Lower lobe of right lung (tissue), 2 donors: ENCODE results near the gene STK32C. TPM values are rescaled to one million over a fixed set of nuclear protein-coding genes. Genes with fewer than 3 reads are reported as not detected.

Experiments
- ATAC-seq, 2 donors: fragments of 200-7000 bp; cut with Tn5 transposase; one replicate each; pipeline ENCODE4 v1.9.1; 2020 to 2022; ENCODE audit warnings: mild to moderate bottlenecking in 2 of 2, moderate library complexity in 2 of 2
- DNase-seq: peaks from one replicate; pipeline ENCODE4 v3.0.0-alpha.2; 2020
- H3K27ac ChIP-seq: fragments of 200-600 bp; one replicate; pipeline ENCODE4 v1.8.0; 2022
- H3K27me3 ChIP-seq: fragments of 200-600 bp; one replicate; pipeline ENCODE4 v1.8.0; 2022; ENCODE audit warnings: low read depth
- H3K36me3 ChIP-seq: fragments of 200-600 bp; one replicate; pipeline ENCODE4 v1.8.0; 2022; ENCODE audit warnings: mild to moderate bottlenecking
- H3K4me1 ChIP-seq: fragments of 200-600 bp; one replicate; pipeline ENCODE4 v1.8.0; 2022
- H3K4me3 ChIP-seq: fragments of 200-600 bp; one replicate; pipeline ENCODE4 v1.8.0; 2022; ENCODE audit warnings: mild to moderate bottlenecking
- H3K9me3 ChIP-seq: fragments of 200-600 bp; one replicate; pipeline ENCODE4 v1.8.0; 2022
- CTCF ChIP-seq: fragments of 200-600 bp; IDR thresholded peaks from one replicate; pipeline ENCODE4 v1.8.0; 2022; ENCODE audit warnings: antibody characterized with exemption, mild to moderate bottlenecking
- intact Hi-C: fragments of 100-400 bp; cut with DNase I; formaldehyde crosslinking; loops from one replicate; pipeline ENCODE4 v1.11.0; 2022
- total RNA-seq: library from RNA; stranded (reverse); fragmentation: NEBNext Ultra II Directional; extraction: Animal tissue kit (Norgen Biotek cat#: 25700); gene quantifications from one replicate; pipeline ENCODE4 v1.2.1, GENCODE V29; 2021
- donor health status: DM: no; HTN: yes; CAD: no; lungs with severe emphysema.

Gene STK32C
- total RNA-seq, 1 donor from 2014 or later: 14.1 TPM

GRCh38 chr10:132349766-132350165 is 42.0 kb upstream of the STK32C start:
- no peak for ATAC-seq
- no peak for TF ChIP-seq CTCF

GRCh38 chr10:132347931-132348267 is 40.1 kb upstream of the STK32C start:
- DNase-seq (no peak), ATAC-seq (no peak)
- Histone ChIP-seq H3K27ac (no peak overlapping the region), H3K9me3 (no peaks in the 10 kb centered on the region), H3K36me3 (peaks cover 35% of the 10 kb centered on the region), H3K4me1 (no peaks in the 10 kb centered on the region), H3K27me3 (no peaks in the 10 kb centered on the region), H3K4me3 (no peak overlapping the region)
- intact Hi-C loops: loop anchor here (10.0 kb wide), 1 partner anchor 123 kb away; no protein-coding TSS in a partner anchor
- no peak for TF ChIP-seq CTCF

More at GRCh38 chr10:132349766-132350165, 42.0 kb upstream of the STK32C start:
- H3K27ac ChIP-seq: no peak overlapping the region
- H3K27me3 ChIP-seq: no peaks in the 10 kb centered on the region
- H3K9me3 ChIP-seq: no peaks in the 10 kb centered on the region
- peaks cover 27% of the 10 kb centered on the region for H3K36me3 ChIP-seq
- DNase-seq: peak; percentile 33
- H3K4me1 ChIP-seq: no peaks in the 10 kb centered on the region
- intact Hi-C loops: loop anchor here (10.0 kb wide), 1 partner anchor 125 kb away; no protein-coding TSS in a partner anchor
- H3K4me3 ChIP-seq: no peak overlapping the region

GRCh38 chr10:132347211-132347930 is 39.6 kb upstream of the STK32C start:
- no peak for TF ChIP-seq CTCF
- no peaks in the 10 kb centered on the region for H3K27me3 ChIP-seq
- ATAC-seq: peak in 1 of 2 donors; percentile 29
- DNase-seq: no peak
- intact Hi-C loops: loop anchor here (10.0 kb wide), 1 partner anchor 123 kb away; no protein-coding TSS in a partner anchor
- no peak overlapping the region for H3K27ac ChIP-seq
- H3K9me3 ChIP-seq: no peaks in the 10 kb centered on the region
- H3K36me3 ChIP-seq: peaks cover 35% of the 10 kb centered on the region
- H3K4me3 ChIP-seq: no peak overlapping the region
- H3K4me1 ChIP-seq: no peaks in the 10 kb centered on the region

GRCh38 chr10:132346806-132347205 is 39.1 kb upstream of the STK32C start:
- no peak for TF ChIP-seq CTCF
- ATAC-seq (no peak), DNase-seq (no peak)
- Histone ChIP-seq H3K36me3 (peaks cover 35% of the 10 kb centered on the region), H3K9me3 (no peaks in the 10 kb centered on the region), H3K4me3 (no peak overlapping the region), H3K4me1 (no peaks in the 10 kb centered on the region), H3K27me3 (no peaks in the 10 kb centered on the region), H3K27ac (no peak overlapping the region)
- intact Hi-C loops: loop anchor here (10.0 kb wide), 1 partner anchor 122 kb away; no protein-coding TSS in a partner anchor

- DNase-seq (no peak), ATAC-seq (no peak)
- Histone ChIP-seq H3K4me1 (no peaks in the 10 kb centered on the region), H3K27me3 (no peaks in the 10 kb centered on the region), H3K27ac (no peak overlapping the region), H3K9me3 (no peaks in the 10 kb centered on the region), H3K36me3 (peaks cover 35% of the 10 kb centered on the region), H3K4me3 (no peak overlapping the region)
- intact Hi-C loops: loop anchor here (10.0 kb wide), 1 partner anchor 121 kb away; no protein-coding TSS in a partner anchor
- TF ChIP-seq CTCF: no peak
Measured at GRCh38 chr10:132345345-132345744, 37.6 kb upstream of the STK32C start.
